Skeletal muscle satellite cell (primary cell): ENCODE measurements around the gene SERPINA3.
"Not testable (repeated sequence)": the region's sequence is repeated elsewhere in the genome, so short reads cannot be mapped to it uniquely, and the experiment has no call there.

Source experiments
- H3K27me3 ChIP-seq: 2 replicates; pipeline ENCODE4 v1.7.0; 2013; ENCODE audit warnings: low read length; ENCODE audit not compliant: control insufficient read depth, insufficient read depth
- H3K36me3 ChIP-seq: 2 replicates; pipeline ENCODE4 v1.7.0; 2013; ENCODE audit warnings: mild to moderate bottlenecking, control low read depth, low read length; ENCODE audit not compliant: insufficient read depth
- H3K4me1 ChIP-seq: 2 replicates; pipeline ENCODE4 v1.7.0; 2013; ENCODE audit warnings: low read length; ENCODE audit not compliant: control insufficient read depth, insufficient read depth
- H3K4me2 ChIP-seq: 2 replicates; pipeline ENCODE4 v1.7.0; 2013; ENCODE audit warnings: mild to moderate bottlenecking, low read length
- H3K4me3 ChIP-seq: 2 replicates; pipeline ENCODE4 v1.7.0; 2013; ENCODE audit warnings: low read length
- H3K9ac ChIP-seq: 2 replicates; pipeline ENCODE4 v1.7.0; 2013; ENCODE audit warnings: mild to moderate bottlenecking, low read depth, low read length, moderate library complexity
- H3K9me3 ChIP-seq: replicated peaks from 2 replicates; pipeline ENCODE4 v1.7.0; 2013; ENCODE audit warnings: mild to moderate bottlenecking, control low read depth, low read length

Gene SERPINA3

GRCh38 chr14:94574336-94574735, 37.9 kb upstream of the SERPINA3 start:
- Histone ChIP-seq H3K4me1 (peaks cover 24% of the 10 kb centered on the region), H3K4me2 (no peak overlapping the region), H3K27me3 (no peaks in the 10 kb centered on the region), H3K9me3 (no peaks in the 10 kb centered on the region), H3K36me3 (no peaks in the 10 kb centered on the region), H3K4me3 (no peak overlapping the region), H3K9ac (no peak overlapping the region)

GRCh38 chr14:94575730-94576585, 36.2 kb upstream of the SERPINA3 start:
- Histone ChIP-seq H3K4me2 (no peak overlapping the region), H3K4me1 (peaks cover 28% of the 10 kb centered on the region), H3K27me3 (no peaks in the 10 kb centered on the region), H3K9ac (no peak overlapping the region), H3K36me3 (no peaks in the 10 kb centered on the region), H3K9me3 (no peaks in the 10 kb centered on the region), H3K4me3 (no peak overlapping the region)

- H3K27me3 ChIP-seq, H3K4me2 ChIP-seq, H3K9ac ChIP-seq, H3K36me3 ChIP-seq, H3K4me3 ChIP-seq, H3K9me3 ChIP-seq: not testable (repeated sequence)
- H3K4me1 ChIP-seq = peaks cover 23% of the 10 kb centered on the region
Measured at GRCh38 chr14:94577472-94577871, 34.7 kb upstream of the SERPINA3 start.

GRCh38 chr14:94578712-94579111, 33.5 kb upstream of the SERPINA3 start:
- H3K4me1 ChIP-seq = peaks cover 23% of the 10 kb centered on the region
- no peaks in the 10 kb centered on the region for H3K9me3 ChIP-seq
- no peak overlapping the region for H3K4me2 ChIP-seq
- H3K4me3 ChIP-seq = no peak overlapping the region
- H3K27me3 ChIP-seq = no peaks in the 10 kb centered on the region
- H3K9ac ChIP-seq = no peak overlapping the region
- H3K36me3 ChIP-seq = no peaks in the 10 kb centered on the region

- no peaks in the 10 kb centered on the region for H3K27me3 ChIP-seq
- H3K4me1 ChIP-seq = peaks cover 14% of the 10 kb centered on the region
- no peak within 1 kb of the TSS for H3K9ac ChIP-seq
- H3K4me2 ChIP-seq = peak within 1 kb of the TSS; percentile 60
- H3K9me3 ChIP-seq = no peaks in the 10 kb centered on the region
- peak within 1 kb of the TSS; percentile 21 for H3K4me3 ChIP-seq
- no peaks in the 10 kb centered on the region for H3K36me3 ChIP-seq
Measured at GRCh38 chr14:94581127-94581999, 30.8 kb upstream of the SERPINA3 start, which contains the start of gene SERPINA5. Gene SERPINA5, plus strand, starts transcription at chr14:94581426. Its CDS starts 5,937 bp downstream, at chr14:94587363.

GRCh38 chr14:94582199-94582750, 29.9 kb upstream of the SERPINA3 start:
- H3K9me3 ChIP-seq = no peaks in the 10 kb centered on the region
- no peaks in the 10 kb centered on the region for H3K27me3 ChIP-seq
- H3K4me3 ChIP-seq = no peak overlapping the region
- H3K36me3 ChIP-seq = no peaks in the 10 kb centered on the region
- peaks cover 12% of the 10 kb centered on the region for H3K4me1 ChIP-seq
- no peak overlapping the region for H3K9ac ChIP-seq
- peak overlapping the region; percentile 60 for H3K4me2 ChIP-seq

- Histone ChIP-seq H3K4me3 (no peak overlapping the region), H3K9me3 (no peaks in the 10 kb centered on the region), H3K4me1 (peaks cover 12% of the 10 kb centered on the region), H3K9ac (no peak overlapping the region), H3K27me3 (no peaks in the 10 kb centered on the region), H3K4me2 (no peak overlapping the region), H3K36me3 (no peaks in the 10 kb centered on the region)
Measured at GRCh38 chr14:94582851-94583250, 29.3 kb upstream of the SERPINA3 start.

- H3K4me2 ChIP-seq = no peak overlapping the region
Measured at GRCh38 chr14:94583557-94583956, 28.6 kb upstream of the SERPINA3 start.

GRCh38 chr14:94584591-94585280, 27.5 kb upstream of the SERPINA3 start:
- no peaks in the 10 kb centered on the region for H3K27me3 ChIP-seq

More at GRCh38 chr14:94583557-94583956, 28.6 kb upstream of the SERPINA3 start:
- Histone ChIP-seq H3K4me1 (peaks cover 12% of the 10 kb centered on the region), H3K9me3 (no peaks in the 10 kb centered on the region), H3K27me3 (no peaks in the 10 kb centered on the region), H3K9ac (no peak overlapping the region), H3K36me3 (no peaks in the 10 kb centered on the region), H3K4me3 (no peak overlapping the region)

GRCh38 chr14:94586635-94587034, 25.6 kb upstream of the SERPINA3 start:
- Histone ChIP-seq H3K4me2 (no peak overlapping the region), H3K4me3 (no peak overlapping the region), H3K9ac (no peak overlapping the region), H3K4me1 (peaks cover 2% of the 10 kb centered on the region), H3K36me3 (no peaks in the 10 kb centered on the region), H3K27me3 (no peaks in the 10 kb centered on the region), H3K9me3 (no peaks in the 10 kb centered on the region)

More at GRCh38 chr14:94584591-94585280, 27.5 kb upstream of the SERPINA3 start:
- H3K4me2 ChIP-seq = no peak overlapping the region
- H3K4me1 ChIP-seq = peaks cover 12% of the 10 kb centered on the region
- no peak overlapping the region for H3K4me3 ChIP-seq
- no peak overlapping the region for H3K9ac ChIP-seq
- H3K36me3 ChIP-seq = no peaks in the 10 kb centered on the region
- no peaks in the 10 kb centered on the region for H3K9me3 ChIP-seq

- Histone ChIP-seq H3K4me1 (peaks cover under 1% of the 10 kb centered on the region), H3K9ac (no peak overlapping the region), H3K4me3 (no peak overlapping the region), H3K9me3 (no peaks in the 10 kb centered on the region), H3K36me3 (no peaks in the 10 kb centered on the region), H3K27me3 (no peaks in the 10 kb centered on the region), H3K4me2 (no peak overlapping the region)
Measured at GRCh38 chr14:94588311-94588710, 23.9 kb upstream of the SERPINA3 start.
